ENCODE data around the gene SCAMP2.
"Not testable (repeated sequence)": the region's sequence is repeated elsewhere in the genome, so short reads cannot be mapped to it uniquely, and the experiment has no call there.

SCAMP2 gene, protein sequence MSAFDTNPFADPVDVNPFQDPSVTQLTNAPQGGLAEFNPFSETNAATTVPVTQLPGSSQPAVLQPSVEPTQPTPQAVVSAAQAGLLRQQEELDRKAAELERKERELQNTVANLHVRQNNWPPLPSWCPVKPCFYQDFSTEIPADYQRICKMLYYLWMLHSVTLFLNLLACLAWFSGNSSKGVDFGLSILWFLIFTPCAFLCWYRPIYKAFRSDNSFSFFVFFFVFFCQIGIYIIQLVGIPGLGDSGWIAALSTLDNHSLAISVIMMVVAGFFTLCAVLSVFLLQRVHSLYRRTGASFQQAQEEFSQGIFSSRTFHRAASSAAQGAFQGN

DNA sequence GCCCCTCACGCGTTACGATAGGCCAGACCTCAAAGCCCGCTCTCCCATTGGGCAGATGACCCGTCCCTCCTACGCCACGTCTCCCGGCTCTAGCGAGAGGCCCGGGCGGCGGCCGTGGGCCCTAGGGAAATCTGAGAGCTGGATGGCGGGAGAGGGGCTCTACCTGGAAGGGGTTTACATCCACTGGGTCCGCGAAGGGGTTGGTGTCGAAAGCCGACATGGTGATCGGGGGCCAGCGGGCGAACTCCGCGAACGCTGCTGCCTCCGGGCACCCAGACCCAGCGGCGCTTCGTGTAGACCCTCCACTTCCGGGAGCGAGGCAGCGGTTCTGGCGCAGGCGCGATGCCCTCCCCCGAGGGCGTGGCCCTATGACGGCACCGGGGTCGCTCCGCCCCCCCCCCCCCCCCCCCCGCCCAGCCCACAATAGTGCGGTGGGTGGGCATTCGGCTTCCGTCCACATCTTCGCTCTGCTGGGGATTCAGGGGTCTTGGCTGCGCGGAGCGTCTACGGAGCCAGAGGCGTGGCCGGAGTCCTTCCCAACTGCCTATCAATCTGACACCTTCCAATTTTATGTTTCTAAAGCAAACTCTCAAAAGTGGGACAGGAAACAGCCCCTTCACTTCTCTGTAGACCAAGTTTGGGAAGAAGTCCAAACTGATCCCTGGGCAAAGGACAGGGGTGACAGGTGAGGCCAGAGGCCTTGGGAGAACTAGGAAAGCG is at the start of gene SCAMP2:
SCAMP2 (minus strand) TSS at position 330 of the 720 bp plus-strand sequence; CDS start at position 220, 110 bp downstream.
- peak; percentile 96 for DNase-seq

DNA sequence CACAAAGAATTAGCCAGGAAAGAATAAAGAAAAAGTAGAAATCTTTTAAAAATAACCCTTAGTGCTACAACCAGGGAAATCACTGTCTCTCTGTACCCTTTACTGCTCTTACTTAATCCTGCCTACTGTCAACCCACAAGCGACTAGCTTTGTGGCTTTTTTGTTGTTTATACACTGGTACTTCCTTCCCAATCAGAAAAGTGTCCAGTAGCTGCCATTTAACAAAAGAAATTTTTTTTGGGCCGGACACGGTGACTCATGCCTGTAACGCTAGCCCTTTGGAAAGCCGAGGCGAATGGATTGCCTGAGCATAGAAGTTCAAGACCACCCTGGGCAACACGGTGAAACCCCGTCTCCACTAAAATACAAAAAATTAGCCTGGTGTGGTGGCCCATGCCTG is 47.3 kb upstream of the SCAMP2 start:
- DNase-seq: no peak

DNA sequence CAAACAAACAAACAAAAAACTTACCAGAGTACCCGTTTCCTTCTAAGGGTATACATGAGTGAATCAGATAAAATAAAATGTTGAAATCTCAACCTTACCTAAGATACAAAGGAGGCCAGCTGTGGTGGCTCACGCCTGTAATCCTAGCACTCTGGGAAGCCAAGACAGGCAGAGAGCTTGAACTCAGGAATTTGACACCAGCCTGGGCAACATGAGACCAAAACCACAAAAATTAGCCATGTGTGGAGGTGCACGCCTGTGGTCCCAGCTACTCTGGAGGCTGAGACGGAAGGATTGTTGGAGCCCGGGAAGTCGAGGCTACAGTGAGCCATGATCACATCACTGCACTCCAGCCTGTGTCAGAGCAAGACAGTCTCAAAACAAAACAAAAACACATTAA is 44.5 kb upstream of the SCAMP2 start:
- DNase-seq: peak; percentile 13

DNA sequence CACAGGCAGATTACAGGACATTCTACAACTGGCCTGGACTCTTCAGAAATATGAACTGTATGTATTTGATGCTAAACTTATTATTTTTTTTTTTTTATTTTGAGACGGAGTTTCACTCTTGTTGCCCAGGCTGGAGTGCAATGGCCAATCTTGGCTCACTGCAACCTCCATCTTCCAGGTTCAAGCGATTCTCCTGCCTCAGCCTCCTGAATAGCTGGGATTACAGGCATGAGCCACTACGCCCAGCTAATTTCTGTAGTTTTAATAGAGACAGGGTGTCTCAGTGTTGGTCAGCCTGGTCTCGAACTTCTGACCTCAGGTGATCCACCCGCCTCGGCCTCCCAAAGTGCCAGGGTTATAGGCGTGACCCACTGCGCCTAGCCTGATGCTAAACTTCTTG is 40.6 kb upstream of the SCAMP2 start:
- DNase-seq: not testable (repeated sequence)

DNA sequence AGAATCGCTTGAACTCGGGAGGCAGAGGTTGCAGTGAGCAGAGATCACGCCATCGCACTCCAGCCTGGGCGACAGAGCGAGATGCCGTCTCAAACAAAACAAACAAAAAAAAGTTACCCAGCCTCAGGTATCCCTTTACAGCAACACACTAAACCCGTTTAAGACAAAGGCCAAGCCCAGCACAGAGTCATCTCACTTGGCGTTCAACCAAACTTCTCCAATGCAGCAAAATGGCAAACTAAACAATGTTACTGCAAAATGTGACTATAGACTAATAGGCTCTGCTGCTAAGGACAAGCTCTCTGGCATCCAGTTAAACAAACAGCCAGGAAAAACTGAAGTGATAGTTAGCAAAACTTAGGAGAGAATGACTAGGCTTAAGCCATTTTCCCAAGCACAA is 39.9 kb upstream of the SCAMP2 start:
- DNase-seq: no peak

DNA sequence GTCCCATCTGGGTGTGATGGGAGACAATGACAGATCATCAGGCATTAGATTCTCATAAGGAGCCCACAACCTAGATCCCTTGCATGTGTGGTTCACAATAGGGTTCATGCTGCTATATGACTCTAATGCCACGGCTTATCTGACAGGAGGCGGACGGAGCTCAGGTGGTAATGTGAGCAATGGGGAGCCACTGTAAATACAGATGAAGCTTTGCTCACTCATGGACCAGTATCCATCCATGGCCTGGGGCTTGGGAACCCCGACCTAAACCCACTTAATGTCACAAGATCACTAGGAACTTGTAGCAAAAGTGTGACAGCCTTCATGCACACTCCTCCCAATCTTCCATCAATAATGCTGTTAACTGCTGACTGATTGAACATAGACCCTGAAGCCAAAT is 35.5 kb upstream of the SCAMP2 start:
- DNase-seq: no peak

DNA sequence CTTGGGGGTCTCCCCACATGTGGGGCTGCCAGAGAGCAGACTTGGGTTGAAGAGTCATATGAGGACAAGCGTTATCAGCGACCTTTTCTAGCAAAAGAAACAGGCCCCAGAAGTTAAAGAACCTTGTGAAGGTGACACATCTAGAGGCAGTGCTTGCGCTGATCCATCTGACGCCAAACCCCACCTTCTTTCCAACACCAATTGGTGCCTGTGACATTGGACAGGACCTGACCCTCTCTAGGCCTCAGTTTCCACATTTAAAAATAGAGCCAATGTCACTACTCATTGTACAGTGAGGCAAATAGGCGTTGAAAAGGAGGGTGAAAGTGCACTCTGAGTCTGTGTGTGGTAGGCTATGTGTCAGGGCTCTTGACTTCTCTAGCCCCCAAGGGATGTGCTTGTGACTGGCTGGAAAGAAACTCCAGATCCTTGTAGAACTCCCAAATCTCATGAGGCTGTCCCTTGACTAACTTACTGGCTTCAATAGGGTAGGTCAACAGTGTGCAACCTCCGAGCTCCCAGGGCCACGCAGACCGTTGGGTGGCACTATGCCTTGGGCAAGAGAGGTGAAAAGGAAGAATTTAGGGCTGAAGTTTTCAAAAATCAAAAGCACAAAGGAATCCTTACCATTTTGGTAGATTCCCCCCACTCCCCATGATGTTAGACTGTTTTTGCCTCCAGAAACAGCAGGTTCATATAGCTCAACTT is 34.2 kb upstream of the SCAMP2 start:
- no peak for DNase-seq

DNA sequence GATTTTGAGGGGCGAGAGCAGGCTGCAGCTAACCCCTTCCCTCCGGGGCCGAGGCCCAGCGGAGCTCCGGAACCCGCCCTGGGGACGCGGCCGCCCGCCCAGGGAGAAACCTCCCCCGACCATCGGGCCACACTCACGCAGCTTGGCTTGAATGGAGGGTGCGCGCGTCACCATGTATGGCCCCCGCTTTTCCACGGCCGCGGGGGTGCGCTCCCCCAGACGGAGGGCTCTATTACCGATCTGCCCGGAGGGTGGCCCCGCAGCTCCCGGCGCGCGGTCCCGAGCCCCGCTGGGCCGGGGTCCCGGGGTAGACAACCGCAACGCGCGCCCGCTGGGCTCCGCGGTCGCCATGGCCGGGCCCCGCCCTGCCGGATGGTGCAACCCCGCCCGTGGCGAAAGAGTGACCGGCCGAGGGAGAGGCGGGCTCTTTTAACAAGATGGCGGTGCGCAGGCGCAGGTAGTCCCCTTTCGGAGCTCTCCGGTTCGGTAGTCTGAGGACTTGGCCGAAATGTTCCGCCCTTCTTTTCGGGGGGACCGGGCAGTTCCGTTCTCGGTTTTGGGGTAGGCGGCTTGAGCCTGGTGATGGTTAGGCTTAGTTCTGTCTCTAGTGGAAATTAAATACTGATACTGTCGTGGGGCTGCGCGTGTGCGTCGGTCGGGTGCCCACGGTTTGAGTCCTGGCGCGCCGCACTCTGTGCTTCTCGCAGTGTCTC is 33.4 kb upstream of the SCAMP2 start, which contains the start of gene FAM219B:
FAM219B (minus strand) TSS at position 402 of the 713 bp plus-strand sequence; CDS start at position 351, 51 bp downstream.
- DNase-seq: peak; percentile 81

DNA sequence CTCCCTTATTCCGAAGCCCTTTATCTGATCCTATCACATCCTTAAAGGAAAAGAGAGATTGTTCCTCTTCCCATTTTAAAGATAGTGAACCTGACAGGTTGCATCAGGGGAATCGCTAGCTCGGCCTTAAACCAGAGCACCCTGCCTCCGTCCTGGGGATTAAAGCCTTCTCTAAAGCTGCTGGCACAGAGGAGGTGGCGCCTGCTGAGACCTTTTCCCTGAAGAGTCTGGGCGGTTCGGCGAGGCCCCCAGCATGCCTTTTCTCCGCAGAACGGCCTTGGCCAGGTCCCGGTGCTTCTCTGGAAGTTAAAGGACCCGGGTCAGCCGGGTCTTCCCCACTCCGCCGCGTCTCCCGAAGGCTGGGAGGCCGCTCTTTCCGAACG is 32.9 kb upstream of the SCAMP2 start:
- no peak for DNase-seq

DNA sequence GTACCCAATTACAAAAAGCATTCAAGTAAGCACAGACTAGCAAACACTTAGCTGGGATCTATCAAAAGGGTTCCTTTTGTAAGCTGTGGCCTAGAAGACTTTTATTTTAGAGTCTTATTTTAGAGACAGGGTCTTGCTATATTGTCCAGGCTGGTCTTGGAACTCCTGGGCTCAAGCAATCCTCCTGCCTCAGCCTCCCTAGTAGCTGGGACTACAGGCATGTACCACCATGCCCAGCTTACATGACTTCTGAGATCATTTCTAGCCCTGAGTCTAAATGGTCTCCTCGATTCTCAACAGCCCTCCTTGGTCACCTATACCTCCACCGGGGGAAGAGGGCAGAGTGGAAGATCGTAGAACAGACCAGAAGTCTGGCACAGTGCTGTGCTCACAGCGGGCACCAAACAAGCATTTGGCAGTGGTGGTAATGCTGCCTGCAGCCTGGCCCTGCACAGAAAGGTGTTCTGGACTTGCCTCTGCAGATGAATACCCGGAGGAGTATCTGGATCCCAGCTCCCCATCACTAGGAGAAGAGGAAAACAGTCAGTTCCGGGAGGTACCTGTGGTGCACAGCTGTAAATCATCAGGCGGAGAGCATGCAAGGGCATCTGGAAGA is 31.1 kb upstream of the SCAMP2 start:
- DNase-seq: no peak

DNA sequence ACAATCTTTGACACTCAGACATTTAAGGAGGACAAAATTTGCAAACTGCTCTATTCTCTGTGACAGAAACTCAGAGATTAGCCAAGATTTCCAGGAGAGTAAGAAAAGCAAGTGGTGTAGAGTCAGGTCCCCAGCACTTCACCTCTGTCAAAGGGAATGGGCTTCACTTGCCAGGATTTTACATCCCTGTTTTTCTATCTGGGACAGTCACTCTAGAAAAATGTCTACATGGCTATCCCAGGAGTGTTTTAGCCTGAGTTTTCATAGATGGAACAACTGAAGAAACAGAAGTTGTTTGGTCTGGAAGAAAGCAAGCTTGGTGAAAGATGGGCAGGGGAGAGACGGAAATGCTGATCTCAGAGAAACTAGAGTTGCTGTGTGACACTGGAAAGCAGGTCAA is 30.5 kb upstream of the SCAMP2 start:
- DNase-seq: no peak

DNA sequence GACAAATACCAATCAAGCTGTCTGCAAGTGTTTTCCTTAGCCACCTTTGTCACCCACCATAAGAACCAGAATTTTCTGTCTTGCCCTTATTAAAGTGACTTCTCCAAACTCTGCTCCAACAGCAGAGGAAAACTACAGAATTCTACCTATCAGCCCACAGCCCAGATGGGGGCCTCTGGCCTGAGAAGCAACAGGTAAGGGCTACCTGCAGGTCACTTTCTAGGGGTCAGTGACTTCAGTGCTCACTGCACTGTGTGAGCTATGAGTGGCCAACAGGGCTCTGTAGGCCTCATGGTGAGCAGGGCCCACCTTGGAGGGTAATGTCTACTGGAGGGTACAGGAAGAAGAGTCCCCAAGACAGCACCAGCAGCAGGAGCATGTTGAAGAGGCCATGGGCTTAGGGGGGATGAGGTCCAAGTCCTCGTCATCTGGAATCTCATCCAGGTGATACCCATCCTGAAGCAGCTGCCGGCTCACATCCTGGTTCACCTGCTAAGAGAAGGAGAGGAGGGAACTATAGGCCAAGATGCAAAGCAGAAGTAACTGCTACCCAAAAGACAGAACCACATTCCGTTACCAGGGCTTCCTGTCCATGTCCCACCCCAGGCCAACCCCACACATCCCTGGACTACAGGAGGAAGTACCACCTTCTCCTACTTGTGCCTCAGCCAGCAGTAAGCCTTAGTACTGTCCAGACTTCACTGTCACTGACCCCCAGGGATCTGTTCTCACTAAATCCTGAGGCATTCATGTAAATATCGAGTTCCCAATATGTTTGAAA is 29.3 kb upstream of the SCAMP2 start:
- no peak for DNase-seq

DNA sequence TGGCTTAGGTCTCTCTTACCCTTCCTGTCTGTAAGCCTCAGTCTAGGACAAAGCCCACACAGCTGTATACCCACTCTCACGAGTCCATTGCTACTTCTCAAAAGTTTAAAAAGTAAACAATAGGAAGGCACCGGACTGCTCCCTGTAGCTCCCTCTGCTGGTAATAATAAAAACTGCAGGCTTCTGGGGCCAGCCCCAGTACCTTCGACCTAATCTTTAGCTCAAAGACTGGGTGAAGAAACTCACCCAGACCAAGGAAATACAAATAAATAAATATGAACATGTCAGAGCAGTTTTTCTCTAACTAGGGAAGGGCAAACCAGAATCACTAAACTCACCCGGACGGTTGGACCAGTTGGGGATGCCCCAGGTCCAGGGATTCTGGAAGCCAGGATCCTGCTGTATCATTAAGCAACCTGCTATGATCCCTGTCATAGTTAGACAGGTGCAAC is 28.5 kb upstream of the SCAMP2 start:
- peak; percentile 48 for DNase-seq

DNA sequence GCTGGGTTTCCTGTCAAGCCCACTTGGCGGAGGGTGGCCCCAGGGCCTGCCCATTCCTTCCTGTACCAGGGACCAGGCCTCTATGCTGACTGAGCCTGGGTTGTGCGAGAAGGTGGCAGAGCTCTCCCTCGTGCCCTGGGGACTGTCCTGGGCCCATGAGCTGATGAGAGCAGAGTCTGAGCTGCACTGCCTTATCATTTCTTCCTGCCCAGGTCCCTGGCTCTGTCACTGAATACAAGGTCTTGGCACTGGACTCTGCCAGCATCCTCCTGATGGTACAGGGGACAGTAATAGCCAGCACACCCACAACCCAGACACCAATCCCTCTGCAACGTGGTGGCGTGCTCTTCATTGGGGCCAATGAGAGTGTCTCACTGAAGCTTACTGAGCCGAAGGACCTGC is 24.1 kb upstream of the SCAMP2 start:
- DNase-seq: no peak

DNA sequence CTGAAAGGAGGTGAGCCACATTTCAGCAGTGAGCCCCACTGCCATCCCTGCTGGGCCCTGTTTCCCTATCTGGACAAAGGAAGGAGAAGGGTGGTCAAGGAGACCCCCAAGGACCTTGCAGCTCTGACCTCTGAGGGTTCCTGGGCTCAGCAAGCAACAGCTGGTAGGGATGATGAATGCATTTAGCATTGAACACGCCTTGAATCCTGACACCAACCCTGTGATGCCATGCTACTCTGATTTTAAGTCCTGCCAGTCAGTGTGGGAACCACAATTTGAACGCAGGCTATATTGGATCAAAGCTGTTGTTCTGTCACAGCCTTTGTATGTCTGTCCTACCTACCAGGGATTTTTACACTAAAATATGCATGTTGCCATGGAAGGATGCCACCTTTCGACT is 23.2 kb upstream of the SCAMP2 start:
- no peak for DNase-seq

DNA sequence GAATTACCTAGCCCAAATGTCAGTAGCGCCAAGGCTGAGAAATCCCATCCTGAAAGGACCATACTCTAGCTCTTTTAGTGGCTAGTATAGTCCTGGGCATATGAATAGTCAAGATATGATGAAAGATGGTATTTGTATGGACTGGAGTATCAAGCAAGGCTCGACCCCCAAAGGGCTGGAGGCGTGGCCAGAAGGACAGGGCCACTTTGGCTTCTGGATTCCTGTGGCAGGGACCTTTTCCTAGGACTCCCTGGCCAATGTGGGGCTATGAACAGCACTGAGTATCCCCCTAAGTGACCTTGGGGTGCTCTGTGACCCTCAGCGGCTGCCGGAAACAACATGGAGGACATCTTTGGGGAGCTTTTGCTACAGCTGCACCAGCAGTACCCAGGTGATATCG is 22.7 kb upstream of the SCAMP2 start:
- no peak for DNase-seq

DNA sequence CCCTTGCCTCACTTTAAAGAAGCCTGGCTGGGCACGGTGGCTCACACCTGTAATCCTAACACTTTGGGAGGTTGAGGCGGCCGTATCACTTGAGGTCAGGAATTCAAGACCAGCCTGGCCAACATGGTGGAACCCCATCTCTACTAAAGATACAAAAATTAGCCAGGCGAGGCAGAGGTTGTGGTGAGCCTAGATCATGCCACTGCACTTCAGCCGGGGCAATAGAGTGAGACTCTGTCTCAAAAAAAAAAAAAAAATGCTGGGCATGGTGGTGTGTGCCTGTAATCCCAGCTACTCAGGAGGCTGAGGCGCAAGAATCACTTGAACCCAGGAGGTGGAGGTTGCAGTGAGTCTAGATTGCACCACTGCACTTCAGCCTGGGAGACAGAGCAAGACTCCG is 21.2 kb upstream of the SCAMP2 start:
- not testable (repeated sequence) for DNase-seq

DNA sequence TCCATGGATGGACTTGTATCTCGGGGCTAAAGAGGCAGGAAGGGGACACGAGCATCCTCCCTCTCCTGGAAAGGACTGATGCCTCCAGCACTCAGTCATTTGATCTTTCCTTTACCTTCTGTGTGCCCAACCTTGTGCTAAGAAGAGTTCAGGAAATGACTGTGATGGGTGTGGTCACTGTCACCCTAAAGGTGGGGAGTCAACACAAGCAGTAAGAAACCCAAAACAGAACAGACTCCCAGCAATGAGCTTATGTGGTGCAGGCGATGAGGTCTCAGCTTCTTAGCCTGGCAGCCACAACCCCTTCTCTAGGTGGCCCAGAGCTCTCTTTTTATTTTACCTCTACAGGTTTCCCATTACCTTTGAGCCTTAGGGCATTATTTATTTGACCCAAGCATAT is 20.5 kb upstream of the SCAMP2 start:
- DNase-seq: no peak

DNA sequence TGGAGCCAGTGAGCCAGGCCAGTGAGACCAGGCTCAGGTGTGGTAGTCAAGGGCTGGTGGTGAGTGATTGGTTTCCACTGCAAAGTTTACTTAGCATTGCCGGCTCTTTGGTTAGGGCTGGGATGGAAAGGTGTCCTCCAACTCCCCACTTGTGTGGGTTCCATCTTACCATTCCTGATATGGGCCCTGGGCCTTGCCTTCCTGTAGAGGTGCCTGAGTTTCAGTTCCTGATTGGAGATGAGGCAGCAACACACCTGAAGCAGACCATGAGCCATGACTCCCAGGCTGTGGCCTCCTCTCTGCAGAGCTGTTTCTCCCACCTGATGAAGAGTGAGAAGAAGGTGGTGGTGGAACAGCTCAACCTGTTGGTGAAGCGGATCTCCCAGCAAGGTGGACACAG is 19.8 kb upstream of the SCAMP2 start:
- DNase-seq: no peak

DNA sequence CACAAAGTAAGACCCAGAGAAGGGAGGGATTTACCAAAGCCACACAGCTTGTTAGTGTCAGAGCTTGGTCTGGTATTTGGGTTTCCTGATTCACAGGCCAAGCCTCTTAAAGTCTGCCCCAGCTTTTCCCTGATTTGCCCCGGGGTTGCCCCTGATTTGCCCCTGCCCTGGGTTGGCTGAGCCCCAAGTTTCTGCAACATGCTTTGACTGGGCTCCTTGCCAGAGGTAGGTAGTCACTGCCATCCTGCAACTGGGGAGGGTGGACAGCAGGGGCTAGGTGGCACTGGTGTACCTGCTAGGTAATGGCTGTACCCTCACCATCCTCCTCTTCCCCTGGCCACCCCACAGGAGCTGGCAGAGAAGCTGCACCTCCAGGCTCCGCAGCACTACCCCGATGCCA is 19.1 kb upstream of the SCAMP2 start:
- no peak for DNase-seq

DNA sequence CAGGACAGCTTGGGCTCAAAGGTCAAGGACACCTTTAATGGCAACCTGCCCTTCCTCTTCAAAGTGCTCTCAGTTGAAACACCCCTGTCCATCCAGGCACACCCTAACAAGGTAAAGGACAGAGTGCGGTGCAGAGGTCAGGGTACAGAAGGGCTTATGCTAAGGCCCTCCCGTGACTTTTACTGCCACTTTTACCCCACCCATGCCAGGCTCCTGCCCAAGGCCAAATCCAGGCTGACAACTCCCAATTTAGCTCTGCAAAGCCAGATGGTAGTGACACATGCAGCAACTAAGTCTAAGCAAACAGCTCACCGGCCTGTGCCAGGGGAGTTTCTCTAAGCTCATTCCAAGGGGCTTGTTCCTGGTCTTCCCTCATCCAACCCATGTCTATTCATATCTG is 18.3 kb upstream of the SCAMP2 start:
- DNase-seq: no peak

DNA sequence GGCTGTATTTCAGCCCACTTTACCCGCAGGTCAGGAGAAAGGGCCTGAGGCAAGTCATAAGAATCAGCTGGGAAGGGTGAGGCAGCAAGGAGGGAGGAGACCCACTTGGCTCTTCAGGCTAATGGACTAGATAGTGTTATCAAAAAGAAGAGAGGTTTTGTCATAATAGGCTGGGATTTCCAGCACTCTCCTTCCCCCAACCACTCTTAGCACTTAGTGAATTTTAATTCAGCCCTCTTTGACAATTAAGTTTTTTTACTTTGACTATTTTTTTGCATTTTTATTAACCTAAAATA is 17.4 kb upstream of the SCAMP2 start:
- DNase-seq: no peak
